ENCODE measurements around the gene ST7. TPM values are rescaled to one million over a fixed set of nuclear protein-coding genes. Genes with fewer than 3 reads are reported as not detected.

The ST7 gene
- total RNA-seq, 1 experiment from 2014 or later = 38.2 TPM

DNA sequence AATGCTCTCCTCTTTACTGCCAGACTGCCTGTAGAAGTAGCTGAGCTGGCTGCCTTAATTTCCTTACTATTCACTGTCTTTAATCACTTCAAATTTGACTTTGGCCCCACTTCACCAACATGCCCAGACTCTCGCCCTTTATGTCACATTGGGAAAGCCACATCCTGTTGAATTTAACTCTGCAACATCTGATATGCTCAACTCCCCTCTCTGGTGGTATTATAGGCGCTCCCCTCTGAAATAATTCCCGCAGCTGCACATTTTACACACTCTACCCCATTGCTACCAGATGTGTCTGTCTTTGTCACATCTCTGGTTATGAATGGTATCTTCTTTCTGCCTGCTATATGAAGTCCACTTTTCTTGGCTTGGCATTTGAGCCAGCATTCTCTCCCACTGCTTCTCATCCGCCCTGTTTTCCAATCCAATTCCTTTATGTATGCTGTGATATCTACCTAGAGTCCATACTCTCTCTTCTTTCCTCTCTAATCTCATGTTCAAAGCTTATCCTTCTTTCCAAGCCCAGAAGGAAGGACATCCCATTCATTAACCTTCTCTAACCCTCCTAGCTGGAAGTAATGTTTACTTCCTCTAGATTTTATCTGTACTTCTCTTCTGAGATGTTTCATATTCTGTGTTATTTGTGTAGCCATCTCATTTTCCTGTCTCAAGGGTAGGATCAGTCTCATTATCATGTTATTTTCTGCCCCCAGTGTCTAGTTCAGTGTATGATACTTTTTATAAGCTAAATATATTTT, 134.5 kb downstream of the ST7 start:
- no peaks in the 10 kb centered on the region for H3K36me3 ChIP-seq (ENCODE audit: control insufficient read depth, insufficient read depth, low read length)
- no peak overlapping the region for H3K4me3 ChIP-seq (ENCODE audit: low read depth, low read length)
- DNase-seq = no peak
- H3K27me3 ChIP-seq (replicated peaks; ENCODE audit: control insufficient read depth, insufficient read depth, low read length) = no peaks in the 10 kb centered on the region
- intact Hi-C loops (cut with micrococcal nuclease; ENCODE audit: unreplicated experiment) = no loop called here
- CTCF ChIA-PET = interaction anchor here (1.1 kb wide), 1 partner anchor 39 kb away, joined by 3 read pairs; no protein-coding TSS in a partner anchor
- H3K36me3 Mint-ChIP-seq (ENCODE audit: insufficient read depth, unreplicated experiment) = no peaks in the 10 kb centered on the region
- TF ChIP-seq CTCF (IDR thresholded peaks at IDR 0.05; ENCODE audit: insufficient read depth in 1 of 2, low read depth in 1 of 2, low read length in 1 of 2, severe bottlenecking in 1 of 2, unreplicated experiment in 1 of 2) = no peak
- H3K4me1 ChIP-seq = peaks cover 10% of the 10 kb centered on the region
- H3K4me3 Mint-ChIP-seq (ENCODE audit: unreplicated experiment) = no peak overlapping the region
- no peaks in the 10 kb centered on the region for H3K27me3 Mint-ChIP-seq (ENCODE audit: insufficient read depth, unreplicated experiment)
- no peak overlapping the region for H3K27ac Mint-ChIP-seq (ENCODE audit: unreplicated experiment)
- no peaks in the 10 kb centered on the region for H3K9me3 ChIP-seq
- POLR2A ChIA-PET = interaction anchor here (0.5 kb wide), 1 partner anchor 116 kb away, joined by 3 read pairs; no protein-coding TSS in a partner anchor
- peaks cover 14% of the 10 kb centered on the region for H3K4me1 Mint-ChIP-seq (ENCODE audit: low read depth, unreplicated experiment)
- H3K9me3 Mint-ChIP-seq (ENCODE audit: unreplicated experiment) = no peaks in the 10 kb centered on the region
- no TSS peak for BruUV-seq (replicated peaks)

GRCh38 chr7:117088623-117089194, 135.4 kb downstream of the ST7 start:
- no peaks in the 10 kb centered on the region for H3K36me3 Mint-ChIP-seq (ENCODE audit: insufficient read depth, unreplicated experiment)
- no peak overlapping the region for H3K4me3 Mint-ChIP-seq (ENCODE audit: unreplicated experiment)
- no TSS peak for BruUV-seq (replicated peaks)
- H3K27ac Mint-ChIP-seq (ENCODE audit: unreplicated experiment) = no peak overlapping the region
- no peak for TF ChIP-seq CTCF (IDR thresholded peaks at IDR 0.05; ENCODE audit: insufficient read depth in 1 of 2, low read depth in 1 of 2, low read length in 1 of 2, severe bottlenecking in 1 of 2, unreplicated experiment in 1 of 2)
- H3K36me3 ChIP-seq (ENCODE audit: control insufficient read depth, insufficient read depth, low read length) = no peaks in the 10 kb centered on the region
- ChIA-PET POLR2A (interaction anchor here (0.5 kb wide), 1 partner anchor 117 kb away, joined by 3 read pairs; no protein-coding TSS in a partner anchor), CTCF (interaction anchor here (1.1 kb wide), 1 partner anchor 39 kb away, joined by 3 read pairs; no protein-coding TSS in a partner anchor)
- H3K4me1 Mint-ChIP-seq (ENCODE audit: low read depth, unreplicated experiment) = peaks cover 14% of the 10 kb centered on the region
- H3K9me3 Mint-ChIP-seq (ENCODE audit: unreplicated experiment) = no peaks in the 10 kb centered on the region
- no peaks in the 10 kb centered on the region for H3K27me3 ChIP-seq (replicated peaks; ENCODE audit: control insufficient read depth, insufficient read depth, low read length)
- H3K4me3 ChIP-seq (ENCODE audit: low read depth, low read length) = no peak overlapping the region
- no peaks in the 10 kb centered on the region for H3K9me3 ChIP-seq
- H3K4me1 ChIP-seq = peaks cover 10% of the 10 kb centered on the region
- no peak for DNase-seq
- H3K27me3 Mint-ChIP-seq (ENCODE audit: insufficient read depth, unreplicated experiment) = no peaks in the 10 kb centered on the region
- intact Hi-C loops (cut with micrococcal nuclease; ENCODE audit: unreplicated experiment) = no loop called here

DNA sequence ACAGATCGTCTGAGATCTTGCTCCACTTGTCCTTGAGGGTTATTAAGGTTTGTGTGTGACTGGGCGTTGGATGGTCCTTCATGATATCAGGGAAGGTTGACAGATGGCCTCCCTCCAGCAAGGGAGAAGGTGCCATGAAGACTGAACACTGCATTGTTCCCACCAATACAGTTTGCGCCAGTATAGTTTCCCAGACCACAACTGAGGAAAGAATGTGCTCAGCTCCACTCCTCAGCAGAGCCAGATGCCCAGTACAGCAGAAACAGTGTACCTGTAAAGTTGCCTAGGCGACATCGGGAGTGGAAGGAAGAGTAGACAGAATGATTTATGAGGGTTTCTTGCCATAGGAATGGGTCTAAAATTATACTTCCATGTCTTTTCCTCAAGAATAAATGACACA, 137.5 kb downstream of the ST7 start:
- POLR2A ChIA-PET = no interaction called here
- intact Hi-C loops (cut with micrococcal nuclease; ENCODE audit: unreplicated experiment) = no loop called here
- no peak for DNase-seq

More for the DNA sequence above, 137.5 kb downstream of the ST7 start:
- no peak for TF ChIP-seq CTCF (IDR thresholded peaks at IDR 0.05; ENCODE audit: insufficient read depth in 1 of 2, low read depth in 1 of 2, low read length in 1 of 2, severe bottlenecking in 1 of 2, unreplicated experiment in 1 of 2)
- H3K4me3 ChIP-seq (ENCODE audit: low read depth, low read length) = no peak overlapping the region
- H3K27me3 Mint-ChIP-seq (ENCODE audit: insufficient read depth, unreplicated experiment) = no peaks in the 10 kb centered on the region
- H3K27ac Mint-ChIP-seq (ENCODE audit: unreplicated experiment) = no peak overlapping the region
- peaks cover 8% of the 10 kb centered on the region for H3K4me1 Mint-ChIP-seq (ENCODE audit: low read depth, unreplicated experiment)
- BruUV-seq (replicated peaks) = no TSS peak
- no peaks in the 10 kb centered on the region for H3K9me3 Mint-ChIP-seq (ENCODE audit: unreplicated experiment)
- peaks cover 10% of the 10 kb centered on the region for H3K4me1 ChIP-seq
- H3K4me3 Mint-ChIP-seq (ENCODE audit: unreplicated experiment) = no peak overlapping the region
- H3K9me3 ChIP-seq = no peaks in the 10 kb centered on the region
- no peaks in the 10 kb centered on the region for H3K36me3 Mint-ChIP-seq (ENCODE audit: insufficient read depth, unreplicated experiment)
- no peaks in the 10 kb centered on the region for H3K27me3 ChIP-seq (replicated peaks; ENCODE audit: control insufficient read depth, insufficient read depth, low read length)
- no peaks in the 10 kb centered on the region for H3K36me3 ChIP-seq (ENCODE audit: control insufficient read depth, insufficient read depth, low read length)
- CTCF ChIA-PET = no interaction called here
